Lung (tissue), 12 donors: Measurements from ENCODE around the gene NR2C1. TPM values are rescaled to one million over a fixed set of nuclear protein-coding genes. Genes with fewer than 3 reads are reported as not detected.

ENCODE experiments used
- ATAC-seq: fragments of 200-7000 bp; cut with Tn5 transposase; one replicate; pipeline ENCODE4 v1.9.1; 2020; ENCODE audit warnings: moderate number of reproducible peaks; ENCODE audit not compliant: insufficient read depth, low FRiP score
- DNase-seq, 3 donors: peaks; one replicate each; pipeline ENCODE4 v3.0.0-alpha.2; 2013 to 2017
- H3K27ac ChIP-seq, 2 donors: one replicate each; pipeline ENCODE4 v1.5.1; 2013; ENCODE audit warnings: mild to moderate bottlenecking in 2 of 2, moderate library complexity in 2 of 2, control low read depth in 1 of 2, inconsistent platforms in 1 of 2, low read depth in 1 of 2, low read length in 1 of 2
- H3K27me3 ChIP-seq, 3 donors: one replicate each; pipeline ENCODE4 v1.5.1; 2013; ENCODE audit warnings: low read length in 2 of 3; ENCODE audit not compliant: control insufficient read depth in 3 of 3, insufficient read depth in 3 of 3
- H3K36me3 ChIP-seq, 4 donors: one replicate each; pipeline ENCODE4 v1.5.1; 2013; ENCODE audit warnings: low read length in 4 of 4, mild to moderate bottlenecking in 1 of 4, moderate library complexity in 1 of 4; ENCODE audit not compliant: control insufficient read depth in 4 of 4, insufficient read depth in 4 of 4
- H3K4me1 ChIP-seq, 5 donors: one replicate each; pipeline ENCODE4 v1.5.1; 2013; ENCODE audit warnings: low read length in 5 of 5, mild to moderate bottlenecking in 2 of 5, moderate library complexity in 1 of 5; ENCODE audit not compliant: control insufficient read depth in 5 of 5, insufficient read depth in 5 of 5
- H3K4me3 ChIP-seq: one replicate; pipeline ENCODE4 v1.5.1; 2013; ENCODE audit warnings: mild to moderate bottlenecking, control low read depth, moderate library complexity
- H3K9ac ChIP-seq, 2 donors: one replicate each; pipeline ENCODE4 v1.5.1; 2013; ENCODE audit warnings: low read length in 2 of 2, control low read depth in 1 of 2; ENCODE audit not compliant: insufficient read depth in 1 of 2
- H3K9me3 ChIP-seq, 4 donors: one replicate each; pipeline ENCODE4 v1.5.1; 2013; ENCODE audit warnings: low read length in 3 of 4, mild to moderate bottlenecking in 1 of 4, moderate library complexity in 1 of 4; ENCODE audit not compliant: control insufficient read depth in 4 of 4, insufficient read depth in 3 of 4
- WGBS, 2 donors: extraction: QIAGEN DNeasy Blood & Tissue Kit; methylation state at CpG; one replicate each; pipeline ENCODE4 v1.1.7; 2013; 5-methylcytosine and 5-hydroxymethylcytosine counted together
- polyA plus RNA-seq, 2 donors: library from polyadenylated mRNA; stranded (reverse); fragments of 200-250 nt; gene quantifications; one replicate each; pipeline ENCODE4 v1.2.1, GENCODE V29; 2013
- total RNA-seq, 2 donors: library from RNA; depleted of rRNA in 1 of 2; stranded (reverse); fragments of >200 nt in 1 of 2; gene quantifications; one replicate each; pipeline ENCODE4 v1.2.1, GENCODE V29; 2014 to 2021
- TF ChIP-seq, protein P1 (sequence below): IDR thresholded peaks from 2 replicates; pipeline ENCODE4 v1.5.1; 2012; ENCODE audit warnings: mild to moderate bottlenecking; ENCODE audit errors: control extremely low read depth, extremely low read depth
- donor health status: control.
- donor health status: control.
- donor health status: Bipolar disorder and iron deficiency.
- donor health status: healthy.
- donor health status: DM: yes; HTN: yes; CAD: no.

NR2C1 gene
- total and polyA plus RNA-seq, 4 donors: 8.6 to 85.2 (median 51.3) TPM

- H3K4me3 ChIP-seq: no peak overlapping the region
- H3K9me3 ChIP-seq: no peaks in the 10 kb centered on the region
- TF ChIP-seq, protein P1, sequence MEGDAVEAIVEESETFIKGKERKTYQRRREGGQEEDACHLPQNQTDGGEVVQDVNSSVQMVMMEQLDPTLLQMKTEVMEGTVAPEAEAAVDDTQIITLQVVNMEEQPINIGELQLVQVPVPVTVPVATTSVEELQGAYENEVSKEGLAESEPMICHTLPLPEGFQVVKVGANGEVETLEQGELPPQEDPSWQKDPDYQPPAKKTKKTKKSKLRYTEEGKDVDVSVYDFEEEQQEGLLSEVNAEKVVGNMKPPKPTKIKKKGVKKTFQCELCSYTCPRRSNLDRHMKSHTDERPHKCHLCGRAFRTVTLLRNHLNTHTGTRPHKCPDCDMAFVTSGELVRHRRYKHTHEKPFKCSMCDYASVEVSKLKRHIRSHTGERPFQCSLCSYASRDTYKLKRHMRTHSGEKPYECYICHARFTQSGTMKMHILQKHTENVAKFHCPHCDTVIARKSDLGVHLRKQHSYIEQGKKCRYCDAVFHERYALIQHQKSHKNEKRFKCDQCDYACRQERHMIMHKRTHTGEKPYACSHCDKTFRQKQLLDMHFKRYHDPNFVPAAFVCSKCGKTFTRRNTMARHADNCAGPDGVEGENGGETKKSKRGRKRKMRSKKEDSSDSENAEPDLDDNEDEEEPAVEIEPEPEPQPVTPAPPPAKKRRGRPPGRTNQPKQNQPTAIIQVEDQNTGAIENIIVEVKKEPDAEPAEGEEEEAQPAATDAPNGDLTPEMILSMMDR: no peak
- DNase-seq: no peak
- peaks cover 6 to 17% (median 7%) of the 10 kb centered on the region in 4 donors for H3K36me3 ChIP-seq
- no peaks in the 10 kb centered on the region for H3K27me3 ChIP-seq
- H3K4me1 ChIP-seq: peaks cover 0 to 17% (median 4%) of the 10 kb centered on the region in 5 donors
- ATAC-seq: no peak
- no peak overlapping the region for H3K9ac ChIP-seq
- H3K27ac ChIP-seq: no peak overlapping the region
These were observed 12.2 kb upstream of the NR2C1 start for GRCh38 chr12:95085612-95086011.

GRCh38 chr12:95083938-95084337, 10.5 kb upstream of the NR2C1 start:
- DNase-seq (peak; percentile 65 to 87 (median 80)), ATAC-seq (peak; percentile 11)
- no peak overlapping the region for H3K4me3 ChIP-seq
- no peak overlapping the region for H3K9ac ChIP-seq
- peak overlapping the region in 1 of 2 donors; percentile 50 for H3K27ac ChIP-seq
- 52 to 53% methylated on average over 4 of the region's 4 CpGs for WGBS, 2 donors
- H3K9me3 ChIP-seq: no peaks in the 10 kb centered on the region
- TF ChIP-seq, protein P1: no peak
- H3K27me3 ChIP-seq: no peaks in the 10 kb centered on the region
- H3K4me1 ChIP-seq: peaks cover 0 to 17% (median 4%) of the 10 kb centered on the region in 5 donors
- peaks cover 4 to 6% (median 5%) of the 10 kb centered on the region in 4 donors for H3K36me3 ChIP-seq

DNA sequence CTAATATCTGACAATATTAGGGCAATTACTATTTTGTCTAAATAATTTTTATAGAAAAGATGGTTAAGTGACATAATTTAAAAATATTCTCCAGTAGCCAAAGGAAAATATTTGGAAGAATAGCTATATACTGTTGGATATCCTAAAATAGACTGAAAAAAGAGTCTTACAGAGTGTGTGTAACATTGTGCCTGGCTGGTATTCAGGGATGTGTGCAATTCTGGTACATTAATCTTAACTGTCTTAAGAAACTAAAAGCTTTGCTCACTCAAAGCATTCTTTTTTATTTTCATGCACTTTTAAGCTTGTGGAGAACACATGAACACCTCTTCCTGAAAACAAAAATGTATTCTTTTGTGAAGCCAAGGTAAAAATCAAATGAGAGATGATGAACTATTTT, 10.1 kb upstream of the NR2C1 start:
- Histone ChIP-seq H3K9me3 (no peaks in the 10 kb centered on the region), H3K4me1 (peaks cover 0 to 17% (median 4%) of the 10 kb centered on the region in 5 donors), H3K27ac (no peak overlapping the region), H3K36me3 (peaks cover 4 to 7% (median 6%) of the 10 kb centered on the region in 4 donors), H3K9ac (no peak overlapping the region), H3K27me3 (no peaks in the 10 kb centered on the region), H3K4me3 (no peak overlapping the region)
- ATAC-seq (no peak), DNase-seq (peak in 1 of 3 donors; percentile 40)
- TF ChIP-seq, protein P1: no peak

- ATAC-seq: no peak
- H3K27ac ChIP-seq: no peak overlapping the region
These were observed 3.9 kb upstream of the NR2C1 start for GRCh38 chr12:95077341-95077740.

More at GRCh38 chr12:95077341-95077740, 3.9 kb upstream of the NR2C1 start:
- 65 to 68% methylated on average over 4 of the region's 4 CpGs for WGBS, 2 donors
- Histone ChIP-seq H3K36me3 (peaks cover 0 to 5% (median 2%) of the 10 kb centered on the region in 4 donors), H3K27me3 (no peaks in the 10 kb centered on the region), H3K9ac (no peak overlapping the region), H3K4me3 (no peak overlapping the region), H3K4me1 (no peaks in the 10 kb centered on the region), H3K9me3 (no peaks in the 10 kb centered on the region)
- no peak for DNase-seq
- TF ChIP-seq, protein P1: no peak
